PC-9 (cell line): ENCODE data around the gene PCP4. TPM values are rescaled to one million over a fixed set of nuclear protein-coding genes. Genes with fewer than 3 reads are reported as not detected.

Source experiments
- BruUV-seq: library from RNA; stranded (reverse); fragments of 400-500 nt; replicated peaks from 2 replicates; lab custom pipeline; 2021; lab: Mats Ljungman, UMichigan
- CTCF ChIA-PET: fragments of 300-600 bp; sonication (Branson Sonifier 250); formaldehyde crosslinking; loops from one replicate; lab custom pipeline; 2022; ENCODE audit warnings: antibody characterized with exemption; lab: Charles Lee
- POLR2A ChIA-PET: fragments of 300-600 bp; sonication (Branson Sonifier 250); formaldehyde crosslinking; loops from one replicate; lab custom pipeline; 2022; ENCODE audit warnings: antibody characterized with exemption; ENCODE audit not compliant: unreplicated experiment; lab: Charles Lee
- DNase-seq, 2 experiments: peaks; one replicate each; pipeline versions ENCODE4 v3.0.0 to v3.0.0-alpha.2; 2015 to 2022; ENCODE audit warnings: mixed read lengths in 1 of 2
- H2AFZ ChIP-seq: fragments of 200-600 bp; sonication (generic); 2 replicates; pipeline ENCODE4 v1.8.1; 2017; ENCODE audit warnings: antibody characterized with exemption
- H3F3A ChIP-seq: fragments of 200-600 bp; sonication (generic); 2 replicates; pipeline ENCODE4 v1.8.1; 2017; ENCODE audit warnings: antibody characterized with exemption, mild to moderate bottlenecking, low read depth; ENCODE audit not compliant: insufficient read depth
- H3K27ac ChIP-seq: fragments of 200-600 bp; sonication (generic); 2 replicates; pipeline ENCODE4 v1.6.1; 2016; ENCODE audit warnings: mixed run types
- H3K27me3 ChIP-seq: fragments of 200-600 bp; sonication (generic); 2 replicates; pipeline ENCODE4 v1.6.1; 2016; ENCODE audit warnings: low read depth, mixed run types; ENCODE audit not compliant: insufficient read depth
- H3K36me3 ChIP-seq: fragments of 200-600 bp; sonication (generic); 2 replicates; pipeline ENCODE4 v1.6.1; 2016; ENCODE audit warnings: low read depth, mixed run types
- H3K4me1 ChIP-seq: fragments of 200-600 bp; sonication (generic); replicated peaks from 2 replicates; pipeline ENCODE4 v1.6.1; 2016; ENCODE audit warnings: mixed run types; ENCODE audit not compliant: insufficient read depth
- H3K4me2 ChIP-seq: fragments of 200-600 bp; sonication (generic); 2 replicates; pipeline ENCODE4 v1.6.1; 2017; ENCODE audit warnings: mixed run types
- H3K4me3 ChIP-seq: fragments of 200-600 bp; sonication (generic); 2 replicates; pipeline ENCODE4 v1.6.1; 2016; ENCODE audit warnings: mixed run types
- H3K79me2 ChIP-seq: fragments of 200-600 bp; sonication (generic); 2 replicates; pipeline ENCODE4 v1.6.1; 2017; ENCODE audit warnings: low read depth, mixed run types
- H3K9me2 ChIP-seq: fragments of 200-600 bp; sonication (generic); 2 replicates; pipeline ENCODE4 v1.8.1; 2017; ENCODE audit warnings: mild to moderate bottlenecking; ENCODE audit not compliant: insufficient read depth
- H3K9me3 ChIP-seq: fragments of 200-600 bp; sonication (generic); 2 replicates; pipeline ENCODE4 v1.8.1; 2016; ENCODE audit warnings: low read depth; ENCODE audit not compliant: insufficient read depth
- H4K20me1 ChIP-seq: fragments of 200-600 bp; sonication (generic); 2 replicates; pipeline ENCODE4 v1.8.1; 2017; ENCODE audit not compliant: insufficient read depth
- EZH2 ChIP-seq: fragments of 200-600 bp; sonication (generic); IDR thresholded peaks from 2 replicates; pipeline ENCODE4 v1.8.0; 2017; ENCODE audit warnings: antibody characterized with exemption, low read depth
- intact Hi-C: fragments of 100-400 bp; cut with micrococcal nuclease; formaldehyde crosslinking; loops from one replicate; pipeline ENCODE4 v1.10.0; 2022; ENCODE audit not compliant: unreplicated experiment
- total RNA-seq: library from RNA; stranded (reverse); gene quantifications from 2 replicates; pipeline ENCODE4 v1.2.3, GENCODE V29; 2021
- TF ChIP-seq, protein P1 (sequence below): fragments of 200-600 bp; sonication (generic); conservative IDR thresholded peaks from 2 replicates; pipeline ENCODE4 v1.6.1; 2017; ENCODE audit warnings: mixed run types, antibody characterized with exemption, mild to moderate bottlenecking, moderate library complexity

Gene PCP4
- total RNA-seq, 1 experiment from 2014 or later = not detected

DNA sequence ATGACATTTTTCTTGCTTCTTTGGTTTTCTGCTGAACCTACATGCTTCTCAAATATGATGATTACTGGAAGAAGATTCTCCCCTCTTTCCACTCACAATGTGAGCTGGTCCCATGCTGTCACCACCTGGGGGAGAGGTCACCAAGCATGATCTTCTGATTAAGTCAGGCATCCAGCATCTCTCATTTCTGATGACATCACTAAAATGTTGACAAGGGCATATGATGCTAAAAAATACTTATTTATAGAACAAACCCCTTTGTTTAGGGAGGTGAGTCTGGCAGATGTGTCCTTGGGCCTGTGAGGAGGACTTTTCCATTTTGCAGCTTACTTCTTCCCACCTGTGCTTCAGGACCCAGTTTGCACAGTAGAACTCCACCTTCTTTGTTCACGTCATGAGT is 42.0 kb upstream of the PCP4 start:
- no TSS peak for BruUV-seq
- TF ChIP-seq, protein P1, sequence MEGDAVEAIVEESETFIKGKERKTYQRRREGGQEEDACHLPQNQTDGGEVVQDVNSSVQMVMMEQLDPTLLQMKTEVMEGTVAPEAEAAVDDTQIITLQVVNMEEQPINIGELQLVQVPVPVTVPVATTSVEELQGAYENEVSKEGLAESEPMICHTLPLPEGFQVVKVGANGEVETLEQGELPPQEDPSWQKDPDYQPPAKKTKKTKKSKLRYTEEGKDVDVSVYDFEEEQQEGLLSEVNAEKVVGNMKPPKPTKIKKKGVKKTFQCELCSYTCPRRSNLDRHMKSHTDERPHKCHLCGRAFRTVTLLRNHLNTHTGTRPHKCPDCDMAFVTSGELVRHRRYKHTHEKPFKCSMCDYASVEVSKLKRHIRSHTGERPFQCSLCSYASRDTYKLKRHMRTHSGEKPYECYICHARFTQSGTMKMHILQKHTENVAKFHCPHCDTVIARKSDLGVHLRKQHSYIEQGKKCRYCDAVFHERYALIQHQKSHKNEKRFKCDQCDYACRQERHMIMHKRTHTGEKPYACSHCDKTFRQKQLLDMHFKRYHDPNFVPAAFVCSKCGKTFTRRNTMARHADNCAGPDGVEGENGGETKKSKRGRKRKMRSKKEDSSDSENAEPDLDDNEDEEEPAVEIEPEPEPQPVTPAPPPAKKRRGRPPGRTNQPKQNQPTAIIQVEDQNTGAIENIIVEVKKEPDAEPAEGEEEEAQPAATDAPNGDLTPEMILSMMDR = no peak
- TF ChIP-seq EZH2 = no peak
- intact Hi-C loops = no loop called here
- no peak overlapping the region for H2AFZ ChIP-seq
- H4K20me1 ChIP-seq = no peaks in the 10 kb centered on the region
- H3K36me3 ChIP-seq = no peaks in the 10 kb centered on the region
- ChIA-PET POLR2A (no interaction called here), CTCF (no interaction called here)
- no peaks in the 10 kb centered on the region for H3K4me1 ChIP-seq
- no peak for DNase-seq
- H3K27ac ChIP-seq = no peak overlapping the region
- H3F3A ChIP-seq = no peaks in the 10 kb centered on the region
- H3K9me2 ChIP-seq = no peaks in the 10 kb centered on the region
- H3K9me3 ChIP-seq = no peaks in the 10 kb centered on the region
- H3K4me2 ChIP-seq = no peak overlapping the region
- H3K27me3 ChIP-seq = no peaks in the 10 kb centered on the region
- no peaks in the 10 kb centered on the region for H3K79me2 ChIP-seq
- H3K4me3 ChIP-seq = no peak overlapping the region

DNA sequence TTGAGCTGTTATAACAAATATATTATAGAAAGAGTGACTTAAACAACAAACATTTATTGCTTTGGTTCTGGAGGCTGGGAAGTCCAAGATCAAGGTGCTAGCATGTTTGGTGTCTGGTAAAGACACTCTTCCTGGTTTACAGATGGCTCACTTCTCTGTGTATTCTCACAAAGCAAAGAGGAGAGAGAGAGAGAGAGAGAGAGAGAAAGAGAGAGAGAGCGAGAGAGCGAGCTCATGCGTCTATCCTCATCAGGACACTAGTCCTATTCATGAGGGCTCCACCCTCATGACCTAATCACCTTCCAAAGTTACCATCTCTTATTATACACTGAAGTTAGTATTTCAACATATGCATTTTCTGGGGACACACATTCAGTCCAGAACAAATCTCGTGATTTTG is 32.7 kb upstream of the PCP4 start:
- no peaks in the 10 kb centered on the region for H3K36me3 ChIP-seq
- H4K20me1 ChIP-seq = no peaks in the 10 kb centered on the region
- no peak overlapping the region for H3K4me3 ChIP-seq
- intact Hi-C loops = no loop called here
- no TSS peak for BruUV-seq
- ChIA-PET POLR2A (no interaction called here), CTCF (no interaction called here)
- H3K9me3 ChIP-seq = no peaks in the 10 kb centered on the region
- H3K79me2 ChIP-seq = no peaks in the 10 kb centered on the region
- H3K4me1 ChIP-seq = no peaks in the 10 kb centered on the region
- TF ChIP-seq, protein P1 = no peak
- no peak for TF ChIP-seq EZH2
- no peak overlapping the region for H3K4me2 ChIP-seq
- no peak overlapping the region for H3K27ac ChIP-seq
- peaks cover 4% of the 10 kb centered on the region; the same call in 1 of the 2 replicates for H3K27me3 ChIP-seq
- no peaks in the 10 kb centered on the region for H3K9me2 ChIP-seq
- no peaks in the 10 kb centered on the region for H3F3A ChIP-seq
- no peak overlapping the region for H2AFZ ChIP-seq
- no peak for DNase-seq

DNA sequence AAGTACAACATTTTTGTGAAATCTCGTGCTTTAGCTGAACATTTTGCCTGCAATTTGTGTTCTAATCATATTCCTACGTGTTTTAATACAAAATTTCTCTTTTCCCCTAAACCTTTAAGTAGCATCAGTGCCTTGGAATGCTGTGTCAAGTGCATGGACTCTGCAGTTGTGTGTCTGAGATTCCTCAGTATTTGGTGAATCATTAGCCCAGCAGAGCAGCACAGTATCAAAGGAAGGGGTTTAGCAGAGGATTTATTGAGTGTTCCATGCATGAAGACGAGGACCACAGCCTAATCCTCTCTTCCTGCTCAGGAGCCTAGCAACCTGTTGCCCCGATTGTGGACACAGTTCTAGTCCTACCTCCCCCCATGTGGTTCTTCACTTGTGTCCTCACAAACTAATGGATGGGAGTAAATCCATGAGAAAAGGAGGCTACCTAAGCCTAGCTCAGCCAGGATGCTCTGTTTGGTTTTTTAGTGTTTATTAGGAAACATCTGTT is 29.3 kb upstream of the PCP4 start:
- ChIA-PET POLR2A (no interaction called here), CTCF (no interaction called here)
- Histone ChIP-seq H3F3A (no peaks in the 10 kb centered on the region), H3K36me3 (no peaks in the 10 kb centered on the region), H3K4me3 (no peak overlapping the region), H3K27me3 (peaks cover 4% of the 10 kb centered on the region; the same call in 1 of the 2 replicates), H3K27ac (no peak overlapping the region), H3K4me1 (no peaks in the 10 kb centered on the region), H4K20me1 (no peaks in the 10 kb centered on the region), H3K4me2 (no peak overlapping the region), H3K79me2 (no peaks in the 10 kb centered on the region), H2AFZ (no peak overlapping the region), H3K9me2 (no peaks in the 10 kb centered on the region), H3K9me3 (no peaks in the 10 kb centered on the region)
- BruUV-seq = no TSS peak
- intact Hi-C loops = no loop called here
- TF ChIP-seq, protein P1 = no peak
- TF ChIP-seq EZH2 = no peak
- no peak for DNase-seq
